ENCODE results near the gene SCMH1. TPM values are rescaled to one million over a fixed set of nuclear protein-coding genes. Genes with fewer than 3 reads are reported as not detected.

Gene SCMH1
- total RNA-seq, 2 donors from 2014 or later: 16.4 to 18.3 TPM

DNA sequence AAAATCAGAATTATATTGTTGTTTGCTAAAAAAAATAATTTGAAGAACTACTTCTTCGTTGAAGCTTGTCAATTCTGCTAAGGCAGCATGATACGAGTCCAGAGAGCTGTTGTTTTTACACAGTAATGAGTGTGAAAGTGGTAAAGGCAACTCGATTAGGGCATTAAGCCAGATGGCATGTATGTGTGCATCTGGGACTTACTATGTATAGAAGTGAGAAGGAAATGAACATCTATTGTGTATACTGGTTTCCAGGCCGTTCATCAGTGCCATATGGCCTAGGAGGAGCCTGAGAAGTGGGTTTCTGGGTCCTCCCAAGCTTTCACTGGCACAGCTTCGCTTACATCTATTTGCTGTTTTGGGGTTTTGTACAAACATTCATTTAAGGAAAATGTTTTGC, 256.9 kb downstream of the SCMH1 start:
- H3K36me3 Mint-ChIP-seq (ENCODE audit: low read depth): peaks cover 66% of the 10 kb centered on the region

DNA sequence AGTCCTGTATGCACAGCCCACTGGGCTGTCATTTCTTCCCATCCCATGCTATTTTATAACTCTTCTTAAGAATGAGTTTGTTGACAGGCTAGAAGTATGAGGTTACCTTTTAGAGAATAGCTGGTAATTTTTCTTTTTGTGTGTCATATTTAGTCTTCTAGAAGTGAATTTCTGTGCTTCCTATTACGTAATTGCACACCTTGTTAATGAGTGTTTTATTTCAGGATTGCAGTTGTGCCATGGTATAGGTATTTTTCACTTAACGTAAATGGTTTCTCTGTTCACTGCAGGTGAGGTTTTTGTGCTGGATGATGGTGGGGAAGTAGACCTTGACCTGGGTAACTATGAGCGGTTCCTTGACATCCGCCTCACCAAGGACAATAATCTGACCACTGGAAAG, 257.6 kb downstream of the SCMH1 start:
- no peak overlapping the region for H3K27ac ChIP-seq (ENCODE audit: low read depth, low read length)
- no peaks in the 10 kb centered on the region for H3K9me3 ChIP-seq (ENCODE audit: control insufficient read depth, low read length)
- H3K27me3 ChIP-seq (ENCODE audit: control insufficient read depth, insufficient read depth, low read length, poor library complexity, severe bottlenecking): no peaks in the 10 kb centered on the region
- Mint-ChIP-seq H3K36me3 (ENCODE audit: low read depth) (peaks cover 60% of the 10 kb centered on the region), H3K4me1 (peaks cover 27% of the 10 kb centered on the region), H3K27ac (no peak overlapping the region), H3K9me3 (no peaks in the 10 kb centered on the region), H3K4me3 (no peak overlapping the region), H3K27me3 (ENCODE audit: insufficient read depth) (no peaks in the 10 kb centered on the region)
- DNase-seq: no peak
- H3K36me3 ChIP-seq (ENCODE audit: control insufficient read depth, insufficient read depth, low read length): peaks cover 70% of the 10 kb centered on the region
- no peak overlapping the region for H3K4me3 ChIP-seq (ENCODE audit: low read length)
- TF ChIP-seq, protein P1, sequence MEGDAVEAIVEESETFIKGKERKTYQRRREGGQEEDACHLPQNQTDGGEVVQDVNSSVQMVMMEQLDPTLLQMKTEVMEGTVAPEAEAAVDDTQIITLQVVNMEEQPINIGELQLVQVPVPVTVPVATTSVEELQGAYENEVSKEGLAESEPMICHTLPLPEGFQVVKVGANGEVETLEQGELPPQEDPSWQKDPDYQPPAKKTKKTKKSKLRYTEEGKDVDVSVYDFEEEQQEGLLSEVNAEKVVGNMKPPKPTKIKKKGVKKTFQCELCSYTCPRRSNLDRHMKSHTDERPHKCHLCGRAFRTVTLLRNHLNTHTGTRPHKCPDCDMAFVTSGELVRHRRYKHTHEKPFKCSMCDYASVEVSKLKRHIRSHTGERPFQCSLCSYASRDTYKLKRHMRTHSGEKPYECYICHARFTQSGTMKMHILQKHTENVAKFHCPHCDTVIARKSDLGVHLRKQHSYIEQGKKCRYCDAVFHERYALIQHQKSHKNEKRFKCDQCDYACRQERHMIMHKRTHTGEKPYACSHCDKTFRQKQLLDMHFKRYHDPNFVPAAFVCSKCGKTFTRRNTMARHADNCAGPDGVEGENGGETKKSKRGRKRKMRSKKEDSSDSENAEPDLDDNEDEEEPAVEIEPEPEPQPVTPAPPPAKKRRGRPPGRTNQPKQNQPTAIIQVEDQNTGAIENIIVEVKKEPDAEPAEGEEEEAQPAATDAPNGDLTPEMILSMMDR (conservative IDR thresholded peaks at IDR 0.05): no peak
- no peak overlapping the region for H3K9ac ChIP-seq (ENCODE audit: extremely low read depth, low read length, poor library complexity, severe bottlenecking)
- H3K4me1 ChIP-seq (ENCODE audit: control insufficient read depth, insufficient read depth, low read length): peaks cover 7% of the 10 kb centered on the region
- WGBS, 2 experiments (ENCODE audit: insufficient coverage in 1 of 2, insufficient read length in 1 of 2): 98 to 100% methylated on average over 3 to 4 of the region's 4 CpGs

More for the DNA sequence above, 256.9 kb downstream of the SCMH1 start:
- no peak overlapping the region for H3K27ac ChIP-seq (ENCODE audit: low read depth, low read length)
- no peaks in the 10 kb centered on the region for H3K9me3 Mint-ChIP-seq
- TF ChIP-seq, protein P1 (conservative IDR thresholded peaks at IDR 0.05): no peak
- H3K9ac ChIP-seq (ENCODE audit: extremely low read depth, low read length, poor library complexity, severe bottlenecking): no peak overlapping the region
- peaks cover 76% of the 10 kb centered on the region for H3K36me3 ChIP-seq (ENCODE audit: control insufficient read depth, insufficient read depth, low read length)
- H3K4me3 ChIP-seq (ENCODE audit: low read length): no peak overlapping the region
- no peaks in the 10 kb centered on the region for H3K27me3 ChIP-seq (ENCODE audit: control insufficient read depth, insufficient read depth, low read length, poor library complexity, severe bottlenecking)
- WGBS, 2 experiments (ENCODE audit: insufficient coverage in 1 of 2, insufficient read length in 1 of 2): 96 to 99% methylated on average over 5 of the region's 5 CpGs
- no peaks in the 10 kb centered on the region for H3K9me3 ChIP-seq (ENCODE audit: control insufficient read depth, low read length)
- no peak overlapping the region for H3K27ac Mint-ChIP-seq
- peaks cover 7% of the 10 kb centered on the region for H3K4me1 ChIP-seq (ENCODE audit: control insufficient read depth, insufficient read depth, low read length)
- H3K4me1 Mint-ChIP-seq: peaks cover 27% of the 10 kb centered on the region
- DNase-seq: no peak
- H3K27me3 Mint-ChIP-seq (ENCODE audit: insufficient read depth): no peaks in the 10 kb centered on the region
- H3K4me3 Mint-ChIP-seq: no peak overlapping the region

DNA sequence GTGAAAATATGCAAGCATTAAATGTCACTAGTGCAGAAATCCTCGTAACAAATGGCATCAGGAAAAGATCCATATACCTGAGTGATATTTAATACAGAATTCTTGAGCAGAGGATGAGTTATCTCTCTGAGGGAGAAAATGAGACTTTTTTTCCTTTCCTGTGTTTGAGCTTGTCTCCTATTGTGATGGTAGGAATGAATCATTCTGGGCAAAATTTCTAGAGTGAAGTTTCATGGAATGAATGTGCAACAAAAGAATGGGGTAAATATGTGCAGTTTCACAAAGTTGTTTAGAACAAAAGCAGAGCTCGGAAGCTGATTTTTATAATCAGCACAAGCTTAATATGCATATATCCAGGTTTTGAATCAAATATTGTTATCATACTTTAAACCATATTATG, 258.0 kb downstream of the SCMH1 start:
- Histone ChIP-seq H3K4me1 (ENCODE audit: control insufficient read depth, insufficient read depth, low read length) (peaks cover 7% of the 10 kb centered on the region), H3K9me3 (ENCODE audit: control insufficient read depth, low read length) (no peaks in the 10 kb centered on the region), H3K36me3 (ENCODE audit: control insufficient read depth, insufficient read depth, low read length) (peaks cover 65% of the 10 kb centered on the region), H3K27ac (ENCODE audit: low read depth, low read length) (no peak overlapping the region), H3K27me3 (ENCODE audit: control insufficient read depth, insufficient read depth, low read length, poor library complexity, severe bottlenecking) (no peaks in the 10 kb centered on the region), H3K4me3 (ENCODE audit: low read length) (no peak overlapping the region), H3K9ac (ENCODE audit: extremely low read depth, low read length, poor library complexity, severe bottlenecking) (no peak overlapping the region)
- H3K4me3 Mint-ChIP-seq: no peak overlapping the region
- H3K9me3 Mint-ChIP-seq: no peaks in the 10 kb centered on the region
- peaks cover 55% of the 10 kb centered on the region for H3K36me3 Mint-ChIP-seq (ENCODE audit: low read depth)
- peaks cover 27% of the 10 kb centered on the region for H3K4me1 Mint-ChIP-seq
- no peak overlapping the region for H3K27ac Mint-ChIP-seq
- TF ChIP-seq, protein P1 (conservative IDR thresholded peaks at IDR 0.05): no peak
- no peak for DNase-seq
- H3K27me3 Mint-ChIP-seq (ENCODE audit: insufficient read depth): no peaks in the 10 kb centered on the region
- WGBS, 2 experiments (ENCODE audit: insufficient coverage in 1 of 2, insufficient read length in 1 of 2): 97 to 100% methylated on average over 1 to 2 of the region's 2 CpGs
